HG03457 (cell line): Measurements from ENCODE around the gene THSD7A.

Experiments used
- ATAC-seq: cut with Tn5 transposase; IDR thresholded peaks from one replicate; pipeline ENCODE4 v1.9.1; 2021; ENCODE audit warnings: moderate number of reproducible peaks; ENCODE audit not compliant: unreplicated experiment

The THSD7A gene

DNA sequence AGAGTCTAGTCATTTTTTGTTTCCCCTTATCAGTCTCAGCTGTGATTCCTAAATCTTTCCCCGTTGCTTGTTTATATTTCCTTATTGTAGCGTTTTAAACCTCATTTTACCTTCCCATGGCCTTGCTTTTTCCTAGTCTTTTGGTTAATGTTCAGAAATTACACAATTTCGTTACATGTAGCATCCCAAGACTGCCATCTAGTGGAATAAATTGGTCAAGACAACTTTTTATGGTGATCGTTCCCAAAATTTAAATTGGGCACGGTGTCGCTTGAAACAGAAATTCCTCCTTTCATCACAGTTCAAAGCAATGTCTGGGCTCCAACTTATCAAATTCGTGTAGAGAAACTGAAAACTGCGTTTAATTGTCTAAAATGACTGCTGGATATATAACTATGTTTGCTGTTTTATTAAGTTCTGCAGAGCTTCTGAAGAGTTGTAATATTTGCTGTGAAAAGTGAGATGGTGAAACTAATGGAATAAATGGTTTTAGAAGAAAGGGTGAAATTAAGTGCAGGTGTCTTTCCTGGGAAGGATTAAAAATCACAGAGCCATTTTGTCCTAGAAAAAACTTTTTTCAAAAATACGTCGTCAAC is 488.1 kb downstream of the THSD7A start:
- ATAC-seq: no peak

GRCh38 chr7:11343136-11343535 is 488.9 kb downstream of the THSD7A start:
- no peak for ATAC-seq

- ATAC-seq: no peak
These were observed 490.6 kb downstream of the THSD7A start for GRCh38 chr7:11341285-11341944.

DNA sequence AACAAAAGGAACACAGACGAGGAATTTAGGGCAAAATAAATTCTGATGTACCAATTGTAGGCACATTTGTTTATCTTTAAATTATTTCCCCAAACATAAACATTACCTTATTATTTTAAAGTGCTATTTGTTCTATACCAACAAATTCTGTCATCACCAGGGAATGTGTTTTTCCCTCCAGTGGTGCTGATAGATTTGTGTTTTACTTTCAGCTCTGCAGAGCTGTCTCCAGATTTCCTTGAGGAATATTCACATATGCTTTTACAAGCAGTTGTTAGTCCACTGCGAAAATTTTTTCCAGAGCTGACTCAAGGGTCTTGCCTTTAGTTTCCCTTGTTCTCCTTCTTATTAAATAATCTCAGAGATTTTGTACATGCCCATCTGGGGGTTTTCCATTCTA is 495.6 kb downstream of the THSD7A start:
- no peak for ATAC-seq

GRCh38 chr7:11335947-11336346 is 496.1 kb downstream of the THSD7A start:
- ATAC-seq: no peak

- peak; percentile 17 for ATAC-seq
These were observed 499.2 kb downstream of the THSD7A start for GRCh38 chr7:11332865-11333228.

- ATAC-seq: peak; percentile 82
These were observed 499.7 kb downstream of the THSD7A start for GRCh38 chr7:11332186-11332864.

DNA sequence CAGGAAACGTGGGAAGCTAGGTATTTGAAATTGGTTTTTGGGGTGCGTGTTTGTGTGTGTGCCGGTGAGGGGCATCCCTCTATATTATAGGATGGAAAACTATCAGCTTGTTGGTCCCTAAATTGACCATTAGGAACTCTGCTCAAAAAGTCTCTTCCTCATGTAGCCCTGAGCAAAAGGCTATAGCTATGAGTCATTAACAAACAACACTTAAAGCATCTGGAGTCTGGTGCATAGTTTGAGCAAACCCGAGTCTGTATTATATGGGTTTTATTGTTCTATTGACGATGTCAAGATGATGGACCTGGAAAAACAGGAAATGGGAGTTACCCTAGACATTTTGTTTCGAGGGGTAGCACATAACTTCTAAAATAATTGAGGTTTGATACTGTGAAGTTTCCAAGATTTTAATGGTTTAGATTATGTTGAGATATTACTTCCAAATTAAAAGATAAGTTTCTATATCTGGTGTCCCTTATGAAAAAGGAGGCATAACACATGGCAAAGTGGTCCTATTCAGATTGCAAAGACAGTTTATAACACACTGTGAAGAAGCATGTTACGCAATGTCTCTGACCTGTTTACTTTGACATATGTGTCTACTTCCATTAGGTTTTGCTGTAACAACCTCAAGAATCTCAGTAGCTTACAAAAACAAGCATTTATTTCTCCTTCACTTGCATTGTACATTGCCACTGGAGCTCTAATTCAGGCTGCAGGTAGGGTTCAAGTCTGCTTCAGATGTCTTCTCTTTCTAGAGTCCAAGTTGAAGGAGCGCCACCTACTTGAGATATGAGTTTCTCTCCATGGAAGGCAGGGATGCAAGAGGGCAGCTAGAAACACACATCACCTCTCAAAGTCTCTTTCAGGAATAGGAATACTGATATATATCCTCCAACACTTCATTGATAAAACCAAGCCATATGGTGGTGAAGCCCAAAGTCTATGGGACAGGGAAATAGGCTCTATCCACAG is 500.6 kb downstream of the THSD7A start:
- no peak for ATAC-seq

DNA sequence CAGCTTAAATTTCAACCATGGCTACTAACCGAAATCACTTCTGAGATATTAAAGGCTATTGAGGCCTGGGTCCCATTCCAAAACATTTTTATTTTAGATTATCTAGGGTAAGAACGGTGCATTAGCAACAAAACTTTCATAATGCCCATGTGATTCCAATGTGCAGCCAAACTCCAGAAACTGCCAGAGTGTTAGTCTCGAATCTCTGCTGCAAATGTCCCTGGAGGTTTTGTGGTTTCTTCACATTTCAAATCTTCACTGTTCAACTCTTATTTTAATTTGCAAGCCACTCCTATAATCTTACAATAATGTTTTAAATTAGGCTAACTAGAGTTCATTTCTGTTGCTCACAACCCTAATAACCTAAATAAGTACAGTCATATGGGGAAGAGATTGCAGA is 501.3 kb downstream of the THSD7A start:
- no peak for ATAC-seq

DNA sequence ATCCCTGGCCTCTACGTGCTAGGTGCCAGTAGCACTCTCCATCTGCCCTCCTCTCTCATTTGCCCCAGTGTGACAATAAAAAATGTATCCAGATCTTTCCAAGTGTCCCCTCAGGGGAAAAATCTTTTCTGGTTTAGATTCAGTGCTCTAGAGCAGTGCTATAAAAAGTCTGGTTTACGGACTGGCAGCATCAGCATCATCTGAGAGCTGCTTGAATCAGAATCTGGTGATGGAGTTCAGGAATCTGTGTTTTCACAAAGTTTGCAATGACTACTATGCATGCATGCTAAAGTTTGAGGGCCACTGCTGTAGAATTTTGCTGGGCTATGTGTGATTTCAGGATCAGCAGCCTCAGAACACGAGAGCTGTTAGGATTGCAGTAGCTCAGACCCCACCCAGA is 501.8 kb downstream of the THSD7A start:
- ATAC-seq: no peak

DNA sequence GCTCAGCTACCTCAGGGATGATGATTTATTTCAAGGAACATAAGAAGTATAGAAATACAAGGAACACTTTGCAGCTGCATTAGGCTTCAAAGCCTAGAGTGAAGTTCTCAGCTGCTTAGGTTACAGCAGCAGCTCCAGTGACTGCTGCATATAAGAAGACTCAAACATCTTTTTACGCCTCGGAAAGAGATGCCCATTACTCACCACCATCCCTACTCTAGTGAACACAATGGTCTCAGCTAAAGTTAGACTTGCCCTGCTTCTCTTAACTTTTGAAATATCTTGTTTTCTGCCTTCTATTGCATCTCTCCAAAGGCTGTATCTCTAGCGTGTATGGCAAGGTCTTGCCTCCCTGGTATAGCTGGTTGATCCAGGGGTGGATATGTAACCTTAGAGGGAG is 502.4 kb downstream of the THSD7A start:
- no peak for ATAC-seq

DNA sequence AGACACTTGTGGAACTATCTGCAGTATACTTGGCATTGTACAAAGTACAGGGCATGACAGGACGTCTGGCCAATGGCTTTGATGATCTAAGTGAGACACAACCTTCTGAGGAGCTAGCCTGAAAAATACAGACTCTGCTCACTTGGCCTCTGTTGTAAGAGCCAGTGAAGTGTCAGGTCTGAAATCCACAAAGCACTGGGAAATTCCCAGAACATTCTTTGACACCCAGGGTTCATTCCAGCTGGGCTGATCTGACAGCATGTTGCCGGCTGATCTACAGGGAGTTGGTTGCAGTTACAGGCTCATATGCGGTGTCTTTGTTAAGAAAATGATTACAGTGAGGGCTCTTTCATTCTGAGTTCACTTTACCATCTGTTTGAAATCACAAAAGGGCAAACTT is 503.7 kb downstream of the THSD7A start:
- no peak for ATAC-seq

- ATAC-seq: no peak
These were observed 504.4 kb downstream of the THSD7A start for GRCh38 chr7:11327633-11328032.
